SK-N-SH treated with all-trans-retinoic acid at 6 μM for 48 hours (cell line): ENCODE measurements around the gene FAAP100.

Experiments used
- ATAC-seq: fragments of 200-7000 bp; cut with Tn5 transposase; 3 replicates; pipeline ENCODE4 v1.9.1; 2020; ENCODE audit warnings: mild to moderate bottlenecking, moderate library complexity
- ARNTL ChIP-seq: fragments of 450-650 bp; formaldehyde crosslinking; IDR thresholded peaks from 2 replicates; pipeline ENCODE4 v1.5.0; 2020; ENCODE audit warnings: low read depth, mild to moderate bottlenecking, moderate library complexity, borderline replicate concordance
- BACH2 ChIP-seq: fragments of 250-450 bp; sonication (Bioruptor Pico); IDR thresholded peaks from 2 replicates; pipeline ENCODE4 v1.9.0; 2021; ENCODE audit warnings: mild to moderate bottlenecking, borderline replicate concordance
- CREB5 ChIP-seq: fragments of 250-450 bp; sonication (Bioruptor Pico); IDR thresholded peaks from 2 replicates; pipeline ENCODE4 v1.5.1; 2020; ENCODE audit warnings: low read depth, mild to moderate bottlenecking, moderate library complexity
- CSDC2 ChIP-seq: fragments of 250-450 bp; sonication (Bioruptor Pico); IDR thresholded peaks from 2 replicates; pipeline ENCODE4 v1.5.0; 2020; ENCODE audit warnings: mild to moderate bottlenecking, moderate library complexity
- CSRNP3 ChIP-seq: fragments of 250-450 bp; sonication (Bioruptor Pico); IDR thresholded peaks from 2 replicates; pipeline ENCODE4 v1.5.1; 2021; ENCODE audit warnings: mild to moderate bottlenecking, moderate library complexity
- ESRRG ChIP-seq: fragments of 250-450 bp; sonication (Bioruptor Pico); IDR thresholded peaks from 2 replicates; pipeline ENCODE4 v1.6.1; 2021; ENCODE audit warnings: mild to moderate bottlenecking
- GLIS3 ChIP-seq: fragments of 250-450 bp; sonication (Bioruptor Pico); IDR thresholded peaks from 2 replicates; pipeline ENCODE4 v1.5.0; 2020; ENCODE audit warnings: mild to moderate bottlenecking, moderate library complexity
- ISL1 ChIP-seq: fragments of 250-450 bp; sonication (Bioruptor Pico); IDR thresholded peaks from 2 replicates; pipeline ENCODE4 v2.1.2; 2022; ENCODE audit warnings: mild to moderate bottlenecking, moderate library complexity
- OSR1 ChIP-seq: fragments of 250-450 bp; sonication (Bioruptor Pico); IDR thresholded peaks from 2 replicates; pipeline ENCODE4 v1.8.0; 2022; ENCODE audit warnings: moderate library complexity, mild to moderate bottlenecking, inconsistent platforms
- PATZ1 ChIP-seq: fragments of 250-450 bp; sonication (Bioruptor Pico); IDR thresholded peaks from 2 replicates; pipeline ENCODE4 v1.8.0; 2020; ENCODE audit warnings: mild to moderate bottlenecking, moderate library complexity, borderline replicate concordance
- POU6F1 ChIP-seq: fragments of 250-450 bp; sonication (Bioruptor Pico); IDR thresholded peaks from 2 replicates; pipeline ENCODE4 v1.8.0; 2021; ENCODE audit warnings: low read depth, mild to moderate bottlenecking, moderate library complexity, borderline replicate concordance
- PPARA ChIP-seq: fragments of 250-450 bp; sonication (Bioruptor Pico); IDR thresholded peaks from 2 replicates; pipeline ENCODE4 v1.5.0; 2020; ENCODE audit warnings: mild to moderate bottlenecking, borderline replicate concordance
- RARB ChIP-seq: fragments of 250-450 bp; sonication (Bioruptor Pico); IDR thresholded peaks from 2 replicates; pipeline ENCODE4 v1.8.0; 2021; ENCODE audit warnings: mild to moderate bottlenecking, moderate library complexity
- SNAI2 ChIP-seq: fragments of 250-450 bp; sonication (Bioruptor Pico); IDR thresholded peaks from 2 replicates; pipeline ENCODE4 v1.5.0; 2020; ENCODE audit warnings: mild to moderate bottlenecking, moderate library complexity
- TOX ChIP-seq: fragments of 250-450 bp; sonication (Bioruptor Pico); IDR thresholded peaks from 2 replicates; pipeline ENCODE4 v1.8.0; 2021; ENCODE audit warnings: mild to moderate bottlenecking, moderate library complexity, borderline replicate concordance
- ZC3H10 ChIP-seq: fragments of 250-450 bp; sonication (Bioruptor Pico); IDR thresholded peaks from 2 replicates; pipeline ENCODE4 v1.5.1; 2021; ENCODE audit warnings: mild to moderate bottlenecking, moderate library complexity
- ZFP3 ChIP-seq: fragments of 250-450 bp; sonication (Bioruptor Pico); IDR thresholded peaks from 2 replicates; pipeline ENCODE4 v1.5.0; 2020; ENCODE audit warnings: mild to moderate bottlenecking, moderate library complexity
- ZFP30 ChIP-seq: fragments of 450-650 bp; formaldehyde crosslinking; IDR thresholded peaks from 2 replicates; pipeline ENCODE4 v1.5.0; 2022; ENCODE audit warnings: mild to moderate bottlenecking, moderate library complexity
- ZNF565 ChIP-seq: fragments of 450-650 bp; formaldehyde crosslinking; conservative IDR thresholded peaks from 2 replicates; pipeline ENCODE4 v1.5.0; 2020; ENCODE audit warnings: low read depth, mild to moderate bottlenecking, moderate library complexity
- ZNF70 ChIP-seq: fragments of 450-650 bp; formaldehyde crosslinking; IDR thresholded peaks from 2 replicates; pipeline ENCODE4 v1.5.0; 2020; ENCODE audit warnings: mild to moderate bottlenecking, moderate library complexity
- ZNF8 ChIP-seq: fragments of 450-650 bp; formaldehyde crosslinking; IDR thresholded peaks from 2 replicates; pipeline ENCODE4 v1.5.0; 2020; ENCODE audit warnings: mild to moderate bottlenecking, moderate library complexity

Gene FAAP100

GRCh38 chr17:81550285-81550684 lies 1.9 kb downstream of the FAAP100 start:
- TF ChIP-seq ESRRG (CRISPR knock-in tag) (no peak), CSDC2 (CRISPR knock-in tag) (no peak), ZNF70 (CRISPR knock-in tag) (no peak), POU6F1 (CRISPR knock-in tag) (no peak), GLIS3 (CRISPR knock-in tag) (no peak), ZNF8 (no peak), BACH2 (CRISPR knock-in tag) (no peak), TOX (CRISPR knock-in tag) (no peak), ZNF565 (CRISPR knock-in tag) (no peak)
- ATAC-seq = no peak

GRCh38 chr17:81549826-81550225 lies 2.3 kb downstream of the FAAP100 start:
- no peak for ATAC-seq
- no peak for TF ChIP-seq SNAI2
- no peak for TF ChIP-seq CREB5 (CRISPR knock-in tag)
- no peak for TF ChIP-seq ZFP30 (CRISPR knock-in tag)
- TF ChIP-seq ARNTL (CRISPR knock-in tag) = no peak
- TF ChIP-seq ZC3H10 (CRISPR knock-in tag) = no peak
- TF ChIP-seq ZNF8 = no peak
- TF ChIP-seq BACH2 (CRISPR knock-in tag) = no peak
- no peak for TF ChIP-seq OSR1 (CRISPR knock-in tag)
- TF ChIP-seq CSDC2 (CRISPR knock-in tag) = no peak
- TF ChIP-seq CSRNP3 (CRISPR knock-in tag) = no peak
- TF ChIP-seq ZNF565 (CRISPR knock-in tag) = no peak
- TF ChIP-seq PATZ1 = no peak
- TF ChIP-seq ISL1 (CRISPR knock-in tag) = no peak
- TF ChIP-seq TOX (CRISPR knock-in tag) = no peak
- no peak for TF ChIP-seq RARB
- no peak for TF ChIP-seq ZFP3
- no peak for TF ChIP-seq ESRRG (CRISPR knock-in tag)
- TF ChIP-seq POU6F1 (CRISPR knock-in tag) = no peak
- no peak for TF ChIP-seq ZNF70 (CRISPR knock-in tag)
- TF ChIP-seq PPARA = no peak

- no peak for ATAC-seq
Observed at GRCh38 chr17:81549031-81549557, 3.1 kb downstream of the FAAP100 start.

More at GRCh38 chr17:81549031-81549557, 3.1 kb downstream of the FAAP100 start:
- TF ChIP-seq RARB = no peak
- no peak for TF ChIP-seq ZNF565 (CRISPR knock-in tag)
- TF ChIP-seq SNAI2 = no peak
- no peak for TF ChIP-seq ZFP3
- TF ChIP-seq CREB5 (CRISPR knock-in tag) = no peak
- no peak for TF ChIP-seq ZNF70 (CRISPR knock-in tag)
- no peak for TF ChIP-seq PPARA
- TF ChIP-seq ZC3H10 (CRISPR knock-in tag) = no peak
- no peak for TF ChIP-seq BACH2 (CRISPR knock-in tag)
